Epithelial cell of prostate (primary cell): ENCODE results near the gene FASTKD3.

Source experiments
- DNase-seq: peaks from one replicate; pipeline ENCODE4 v3.0.0-alpha.2; 2011; ENCODE audit warnings: low read depth, low spot score
- H3K27ac ChIP-seq: fragments of 450-650 bp; 2 replicates; pipeline ENCODE4 v1.5.1; 2017; ENCODE audit warnings: mild to moderate bottlenecking

Gene FASTKD3

GRCh38 chr5:7813007-7813406 lies 55.8 kb downstream of the FASTKD3 start:
- DNase-seq = no peak
- no peak overlapping the region for H3K27ac ChIP-seq

GRCh38 chr5:7811715-7812114 lies 57.1 kb downstream of the FASTKD3 start:
- DNase-seq = no peak
- H3K27ac ChIP-seq = no peak overlapping the region
